OCI-LY1 (cell line): ENCODE data around the gene ZNF438.

ENCODE experiments used
- H2AFZ ChIP-seq: fragments of 200-600 bp; sonication (generic), shearing (Covaris generic); 2 replicates; pipeline ENCODE4 v1.6.0; 2014; ENCODE audit warnings: antibody characterized with exemption, mild to moderate bottlenecking, low read length
- H3F3A ChIP-seq: fragments of 200-600 bp; sonication (generic), shearing (Covaris generic); 2 replicates; pipeline ENCODE4 v1.6.0; 2014; ENCODE audit warnings: mild to moderate bottlenecking, antibody characterized with exemption, low read length, moderate library complexity; ENCODE audit not compliant: insufficient read depth
- H3K27ac ChIP-seq: fragments of 200-600 bp; sonication (generic); 2 replicates; pipeline ENCODE4 v1.5.1; 2014; ENCODE audit warnings: low read length, mixed run types, mild to moderate bottlenecking, low read depth; ENCODE audit not compliant: poor library complexity, severe bottlenecking
- H3K27me3 ChIP-seq: fragments of 200-600 bp; sonication (generic); 2 replicates; pipeline ENCODE4 v1.6.0; 2014; ENCODE audit warnings: antibody characterized with exemption, mild to moderate bottlenecking, low read length, moderate library complexity; ENCODE audit not compliant: insufficient read depth
- H3K36me3 ChIP-seq: fragments of 200-600 bp; sonication (generic); 2 replicates; pipeline ENCODE4 v1.6.1; 2014; ENCODE audit warnings: mild to moderate bottlenecking, antibody characterized with exemption, low read length, moderate library complexity, mixed read lengths; ENCODE audit not compliant: insufficient read depth
- H3K4me1 ChIP-seq: fragments of 200-600 bp; sonication (generic); 2 replicates; pipeline ENCODE4 v1.5.1; 2014; ENCODE audit warnings: mild to moderate bottlenecking, low read length, moderate library complexity; ENCODE audit not compliant: insufficient read depth, severe bottlenecking
- H3K4me2 ChIP-seq: fragments of 200-600 bp; sonication (generic), shearing (Covaris generic); 2 replicates; pipeline ENCODE4 v1.6.1; 2014; ENCODE audit warnings: low read length
- H3K4me3 ChIP-seq: fragments of 200-600 bp; sonication (generic); 2 replicates; pipeline ENCODE4 v1.5.1; 2014; ENCODE audit warnings: low read length, low read depth, mild to moderate bottlenecking, mixed read lengths; ENCODE audit not compliant: poor library complexity, severe bottlenecking
- H3K79me2 ChIP-seq: fragments of 200-600 bp; shearing (Covaris generic); 2 replicates; pipeline ENCODE4 v1.6.1; 2016; ENCODE audit warnings: mixed run types, low read length, mixed read lengths; ENCODE audit not compliant: insufficient read depth
- H3K9ac ChIP-seq: fragments of 200-600 bp; sonication (generic), shearing (Covaris generic); 2 replicates; pipeline ENCODE4 v1.6.1; 2014; ENCODE audit warnings: mild to moderate bottlenecking, low read length, mixed read lengths
- H3K9me2 ChIP-seq: fragments of 200-600 bp; sonication (generic), shearing (Covaris generic); 2 replicates; pipeline ENCODE4 v1.6.1; 2014; ENCODE audit warnings: low read depth, mild to moderate bottlenecking, low read length, mixed read lengths
- H3K9me3 ChIP-seq: fragments of 200-600 bp; shearing (Covaris generic); 2 replicates; pipeline ENCODE4 v1.6.1; 2014; ENCODE audit warnings: low read length, mixed read lengths
- H4K20me1 ChIP-seq: fragments of 200-600 bp; sonication (generic), shearing (Covaris generic); 2 replicates; pipeline ENCODE4 v1.6.0; 2016; ENCODE audit warnings: mild to moderate bottlenecking, low read length; ENCODE audit not compliant: insufficient read depth
- EZH2 ChIP-seq: fragments of 200-600 bp; sonication (generic), shearing (Covaris generic); IDR thresholded peaks from 2 replicates; pipeline ENCODE4 v1.8.0; 2017; ENCODE audit warnings: borderline replicate concordance, mixed run types, mild to moderate bottlenecking, antibody characterized with exemption, low read length, moderate library complexity, mixed read lengths
- TF ChIP-seq, protein P1 (sequence below): fragments of 200-600 bp; sonication (generic), shearing (Covaris generic); IDR thresholded peaks from 2 replicates; pipeline ENCODE4 v1.5.1; 2017; ENCODE audit warnings: mild to moderate bottlenecking, antibody characterized with exemption, low read length, moderate library complexity, mixed read lengths

The ZNF438 gene

DNA sequence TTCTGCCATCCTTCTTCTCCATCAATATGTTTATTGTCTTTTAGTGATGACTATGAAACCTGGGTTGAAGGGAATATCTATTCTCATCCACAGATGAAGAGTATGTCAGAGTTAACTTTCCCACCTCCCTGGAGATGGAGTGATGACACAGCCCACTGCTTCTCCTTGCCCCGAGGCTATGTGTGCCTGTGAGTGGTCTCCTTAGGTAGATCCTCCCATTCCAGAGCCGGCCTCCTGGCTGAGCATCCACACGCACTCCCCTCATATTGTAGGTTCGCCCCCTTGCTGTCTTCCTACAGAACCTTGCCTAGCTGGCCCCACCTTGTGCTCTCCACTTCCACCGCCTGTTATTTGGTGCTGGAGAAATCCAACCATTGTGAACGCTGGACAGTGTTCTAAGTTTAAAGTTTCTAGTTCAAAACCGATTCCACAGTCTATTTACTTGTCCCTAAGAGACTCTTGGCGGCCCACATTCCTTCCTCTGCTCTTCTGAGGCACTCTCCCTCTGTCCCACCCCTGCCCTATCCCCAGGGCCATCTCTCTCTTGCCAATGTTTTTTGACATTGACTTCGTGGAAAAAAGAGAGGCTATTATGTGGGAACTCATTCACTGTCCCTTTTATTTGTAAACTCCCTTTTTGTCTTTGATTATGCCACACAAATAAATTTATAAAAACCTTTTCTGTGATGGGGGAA is 168.0 kb downstream of the ZNF438 start:
- Histone ChIP-seq H4K20me1 (no peaks in the 10 kb centered on the region), H3K27ac (no peak overlapping the region), H3K27me3 (no peaks in the 10 kb centered on the region), H3F3A (no peaks in the 10 kb centered on the region), H3K9me2 (no peaks in the 10 kb centered on the region), H3K36me3 (no peaks in the 10 kb centered on the region), H3K79me2 (no peaks in the 10 kb centered on the region), H3K9ac (no peak overlapping the region), H3K4me2 (no peak overlapping the region), H2AFZ (no peak overlapping the region), H3K4me3 (no peak overlapping the region), H3K9me3 (no peaks in the 10 kb centered on the region), H3K4me1 (no peaks in the 10 kb centered on the region)
- TF ChIP-seq, protein P1, sequence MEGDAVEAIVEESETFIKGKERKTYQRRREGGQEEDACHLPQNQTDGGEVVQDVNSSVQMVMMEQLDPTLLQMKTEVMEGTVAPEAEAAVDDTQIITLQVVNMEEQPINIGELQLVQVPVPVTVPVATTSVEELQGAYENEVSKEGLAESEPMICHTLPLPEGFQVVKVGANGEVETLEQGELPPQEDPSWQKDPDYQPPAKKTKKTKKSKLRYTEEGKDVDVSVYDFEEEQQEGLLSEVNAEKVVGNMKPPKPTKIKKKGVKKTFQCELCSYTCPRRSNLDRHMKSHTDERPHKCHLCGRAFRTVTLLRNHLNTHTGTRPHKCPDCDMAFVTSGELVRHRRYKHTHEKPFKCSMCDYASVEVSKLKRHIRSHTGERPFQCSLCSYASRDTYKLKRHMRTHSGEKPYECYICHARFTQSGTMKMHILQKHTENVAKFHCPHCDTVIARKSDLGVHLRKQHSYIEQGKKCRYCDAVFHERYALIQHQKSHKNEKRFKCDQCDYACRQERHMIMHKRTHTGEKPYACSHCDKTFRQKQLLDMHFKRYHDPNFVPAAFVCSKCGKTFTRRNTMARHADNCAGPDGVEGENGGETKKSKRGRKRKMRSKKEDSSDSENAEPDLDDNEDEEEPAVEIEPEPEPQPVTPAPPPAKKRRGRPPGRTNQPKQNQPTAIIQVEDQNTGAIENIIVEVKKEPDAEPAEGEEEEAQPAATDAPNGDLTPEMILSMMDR = no peak
- TF ChIP-seq EZH2 = no peak

DNA sequence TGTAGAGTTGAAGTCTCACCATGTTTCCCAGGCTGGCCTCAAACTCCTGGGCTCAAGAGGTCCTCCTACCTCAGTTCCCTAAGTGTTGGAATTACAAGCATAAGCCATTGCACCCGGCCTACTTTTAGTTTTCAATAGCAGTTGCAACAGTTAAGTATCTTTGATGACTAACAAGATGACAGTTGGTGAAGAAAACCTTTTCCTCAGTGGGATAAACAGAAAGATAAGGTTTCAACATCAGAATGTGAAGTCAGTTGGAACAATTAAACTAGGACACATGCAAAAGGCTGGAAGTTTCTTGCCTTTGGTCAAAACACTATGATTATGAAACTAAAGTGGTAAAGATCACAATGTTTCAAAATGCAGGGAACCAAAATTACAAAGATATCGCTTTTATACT is 169.2 kb downstream of the ZNF438 start:
- Histone ChIP-seq H3K27ac (no peak overlapping the region), H3K4me2 (no peak overlapping the region), H3K27me3 (no peaks in the 10 kb centered on the region), H3K9ac (no peak overlapping the region), H3K4me3 (no peak overlapping the region), H3K9me2 (no peaks in the 10 kb centered on the region), H3F3A (no peaks in the 10 kb centered on the region), H2AFZ (no peak overlapping the region), H4K20me1 (no peaks in the 10 kb centered on the region), H3K36me3 (no peaks in the 10 kb centered on the region), H3K9me3 (no peaks in the 10 kb centered on the region), H3K79me2 (no peaks in the 10 kb centered on the region), H3K4me1 (no peaks in the 10 kb centered on the region)
- TF ChIP-seq, protein P1 = no peak

DNA sequence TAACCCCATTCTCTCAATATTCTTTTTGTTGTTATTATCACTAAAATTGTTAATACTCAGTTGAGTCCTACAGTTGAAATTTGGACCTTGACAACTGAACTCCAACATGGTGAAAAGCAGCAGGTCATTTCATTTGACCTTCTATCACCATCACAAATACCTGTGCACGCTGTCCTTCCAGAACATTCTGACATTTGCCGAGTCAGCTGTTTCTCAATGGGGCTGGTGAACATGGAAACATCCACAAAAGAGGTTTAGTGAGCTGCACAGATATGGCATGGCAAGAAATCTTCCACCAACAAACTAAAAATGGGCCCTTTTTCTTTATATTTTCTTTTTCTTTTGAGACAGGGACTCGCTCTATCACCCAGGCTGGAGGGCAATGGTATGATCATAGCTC is 169.7 kb downstream of the ZNF438 start:
- H3K9ac ChIP-seq = no peak overlapping the region
- no peaks in the 10 kb centered on the region for H3K79me2 ChIP-seq
- H3K4me3 ChIP-seq = no peak overlapping the region
- H2AFZ ChIP-seq = no peak overlapping the region
- no peak overlapping the region for H3K27ac ChIP-seq
- H3K9me2 ChIP-seq = no peaks in the 10 kb centered on the region
- TF ChIP-seq, protein P1 = no peak
- TF ChIP-seq EZH2 = no peak
- no peaks in the 10 kb centered on the region for H3K36me3 ChIP-seq
- no peaks in the 10 kb centered on the region for H3K9me3 ChIP-seq
- H3F3A ChIP-seq = no peaks in the 10 kb centered on the region
- no peaks in the 10 kb centered on the region for H3K27me3 ChIP-seq
- no peaks in the 10 kb centered on the region for H3K4me1 ChIP-seq
- H3K4me2 ChIP-seq = no peak overlapping the region
- no peaks in the 10 kb centered on the region for H4K20me1 ChIP-seq
